OCI-LY3 (cell line): ENCODE results near the gene ATF3.

ENCODE experiments used
- CTCF ChIP-seq: fragments of 200-600, 300-600 bp; sonication (generic); IDR thresholded peaks from 2 replicates; pipeline ENCODE4 v1.5.1; 2014; ENCODE audit warnings: antibody characterized with exemption, low read length, low read depth
- EZH2phosphoT487 ChIP-seq: fragments of 200-600 bp; shearing (Covaris generic); IDR thresholded peaks from 2 replicates; pipeline ENCODE4 v1.6.1; 2018; ENCODE audit warnings: antibody characterized with exemption, mixed run types, low read depth

- TF ChIP-seq CTCF = no peak
- no peak for TF ChIP-seq EZH2phosphoT487
Observed at GRCh38 chr1:212595229-212595628, 13.3 kb upstream of the ATF3 start.
